Neural progenitor cell (in vitro differentiated cells): ENCODE results near the gene TCERG1L.

ENCODE experiments used
- CTCF ChIP-seq: fragments of 200-600 bp; sonication (generic); IDR thresholded peaks from 2 replicates; pipeline ENCODE4 v1.5.1; 2017; ENCODE audit warnings: antibody characterized with exemption, mild to moderate bottlenecking
- EZH2 ChIP-seq: fragments of 200-600 bp; sonication (generic); IDR thresholded peaks from 2 replicates; pipeline ENCODE4 v1.6.1; 2017; ENCODE audit warnings: antibody characterized with exemption, mild to moderate bottlenecking, moderate library complexity
- EZH2phosphoT487 ChIP-seq: fragments of 200-600 bp; sonication (generic); IDR thresholded peaks from 2 replicates; pipeline ENCODE4 v1.6.1; 2017; ENCODE audit warnings: antibody characterized with exemption

- no peak for TF ChIP-seq CTCF
- no peak for TF ChIP-seq EZH2
- TF ChIP-seq EZH2phosphoT487: no peak
Observed at GRCh38 chr10:131344747-131345146, 33.2 kb upstream of the TCERG1L start.
